Astrocyte of the spinal cord (primary cell): Measurements from ENCODE around the gene KLHDC7B.
A peak's percentile ranks its signal among the peaks of the same experiment; 100 is the strongest.

Source experiments
- DNase-seq: peaks from one replicate; pipeline ENCODE4 v3.0.0; 2011; ENCODE audit warnings: low read depth, low spot score
- H3K4me3 ChIP-seq: 2 replicates; pipeline ENCODE4 v1.5.1; 2011; ENCODE audit warnings: low read depth, mild to moderate bottlenecking, low read length, moderate library complexity
- in situ Hi-C: cut with HindIII; loops from 2 replicates; pipeline ENCODE4 v1.10.0; 2017; ENCODE audit warnings: low sequenced_read_pairs
- TF ChIP-seq, protein P1 (sequence below): IDR thresholded peaks from 2 replicates; pipeline ENCODE4 v1.5.1; 2012; ENCODE audit warnings: low read depth, mild to moderate bottlenecking, low read length, inconsistent platforms

Gene KLHDC7B

DNA sequence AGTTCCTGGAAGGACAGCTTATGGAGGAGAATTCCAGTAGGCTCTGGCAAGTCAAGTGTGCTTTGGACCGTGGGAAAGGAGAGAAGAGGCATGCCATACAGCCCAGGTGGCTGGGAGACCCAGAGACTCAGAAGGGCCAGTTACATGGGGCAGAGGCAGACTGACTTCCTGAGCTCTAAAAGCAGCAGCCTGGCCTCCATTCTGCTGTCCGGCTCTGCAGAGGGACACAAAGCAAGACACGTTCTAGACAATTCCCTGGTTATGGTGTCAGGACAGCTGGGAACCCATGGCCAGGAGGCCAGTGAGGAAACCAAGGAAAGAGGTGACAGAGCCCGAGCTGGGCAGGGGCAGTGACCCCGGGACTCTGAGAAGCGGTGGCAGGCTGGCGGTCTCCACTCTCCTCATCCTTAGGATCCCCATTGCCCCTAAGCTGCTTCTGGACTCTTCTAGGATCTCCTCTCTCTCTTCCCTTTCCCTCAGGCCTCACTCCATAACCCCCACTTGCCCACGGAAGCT is 29.8 kb downstream of the KLHDC7B start:
- in situ Hi-C loops: no loop called here
- TF ChIP-seq, protein P1, sequence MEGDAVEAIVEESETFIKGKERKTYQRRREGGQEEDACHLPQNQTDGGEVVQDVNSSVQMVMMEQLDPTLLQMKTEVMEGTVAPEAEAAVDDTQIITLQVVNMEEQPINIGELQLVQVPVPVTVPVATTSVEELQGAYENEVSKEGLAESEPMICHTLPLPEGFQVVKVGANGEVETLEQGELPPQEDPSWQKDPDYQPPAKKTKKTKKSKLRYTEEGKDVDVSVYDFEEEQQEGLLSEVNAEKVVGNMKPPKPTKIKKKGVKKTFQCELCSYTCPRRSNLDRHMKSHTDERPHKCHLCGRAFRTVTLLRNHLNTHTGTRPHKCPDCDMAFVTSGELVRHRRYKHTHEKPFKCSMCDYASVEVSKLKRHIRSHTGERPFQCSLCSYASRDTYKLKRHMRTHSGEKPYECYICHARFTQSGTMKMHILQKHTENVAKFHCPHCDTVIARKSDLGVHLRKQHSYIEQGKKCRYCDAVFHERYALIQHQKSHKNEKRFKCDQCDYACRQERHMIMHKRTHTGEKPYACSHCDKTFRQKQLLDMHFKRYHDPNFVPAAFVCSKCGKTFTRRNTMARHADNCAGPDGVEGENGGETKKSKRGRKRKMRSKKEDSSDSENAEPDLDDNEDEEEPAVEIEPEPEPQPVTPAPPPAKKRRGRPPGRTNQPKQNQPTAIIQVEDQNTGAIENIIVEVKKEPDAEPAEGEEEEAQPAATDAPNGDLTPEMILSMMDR: no peak
- no peak overlapping the region for H3K4me3 ChIP-seq
- no peak for DNase-seq

DNA sequence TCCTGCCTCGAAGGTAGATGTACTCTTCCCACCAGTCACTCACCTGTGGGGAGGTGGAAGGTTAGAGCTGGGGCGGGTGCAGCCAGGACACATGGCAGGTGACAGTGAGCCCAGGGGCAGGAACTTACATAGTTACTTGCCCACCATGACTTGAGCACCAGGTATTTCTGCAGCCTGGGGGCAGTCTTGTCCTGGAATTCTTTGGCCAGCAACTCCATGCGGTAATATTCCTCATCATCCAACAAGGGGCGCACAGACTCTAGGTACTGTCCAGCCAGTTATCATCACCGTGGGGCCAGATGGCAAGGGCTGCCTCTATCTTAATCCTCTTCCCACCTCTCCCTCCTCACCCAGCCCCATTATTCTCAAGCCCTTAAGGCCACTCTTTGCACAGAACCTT is 30.4 kb downstream of the KLHDC7B start:
- peak; percentile 17 for DNase-seq
- TF ChIP-seq, protein P1: peak; percentile 49
- in situ Hi-C loops: no loop called here
- no peak overlapping the region for H3K4me3 ChIP-seq

DNA sequence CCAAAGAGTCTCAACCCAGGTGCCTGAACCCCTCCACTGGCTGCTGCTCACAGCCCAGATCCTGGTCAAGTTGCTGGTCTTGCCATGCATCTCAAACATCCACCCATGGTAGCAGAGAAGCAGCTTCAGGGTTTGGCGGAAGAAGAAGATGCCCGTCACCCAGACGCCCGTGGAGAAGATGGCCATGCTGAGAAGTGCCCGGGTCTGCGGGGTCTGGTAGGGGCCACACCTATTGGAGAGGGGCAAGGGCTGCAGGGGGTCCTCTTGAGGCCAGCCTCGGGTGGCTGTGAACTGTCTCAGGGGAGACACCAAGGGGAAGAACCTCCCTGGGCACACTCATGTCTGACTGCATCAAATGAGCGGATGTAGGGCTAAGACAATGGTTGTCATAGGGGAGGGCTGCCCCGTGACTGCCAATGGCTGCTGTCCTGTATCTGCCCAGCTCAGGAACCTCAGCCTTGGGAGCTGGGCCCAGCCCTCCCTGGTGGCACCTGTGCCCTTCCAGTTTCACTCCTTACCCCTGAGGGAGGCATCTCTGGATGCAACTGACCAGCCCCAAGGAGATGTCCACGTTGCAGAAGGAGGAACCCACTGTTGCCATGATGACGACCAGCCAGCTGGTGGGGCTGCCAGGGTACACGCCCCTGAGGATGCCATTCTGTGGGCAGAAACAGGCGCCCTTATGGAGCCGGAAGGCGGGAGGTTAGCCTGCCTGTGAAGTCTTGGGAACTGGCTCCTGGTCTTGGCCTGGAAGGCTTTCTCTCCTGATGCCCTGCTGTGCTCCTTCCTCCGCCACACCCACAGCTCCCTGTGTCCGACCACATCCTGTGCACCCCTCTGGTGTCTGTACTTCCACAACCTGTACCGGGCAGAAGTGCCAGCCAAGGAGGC is 31.4 kb downstream of the KLHDC7B start:
- in situ Hi-C loops: no loop called here
- DNase-seq: no peak
- H3K4me3 ChIP-seq: no peak overlapping the region
- TF ChIP-seq, protein P1: no peak

DNA sequence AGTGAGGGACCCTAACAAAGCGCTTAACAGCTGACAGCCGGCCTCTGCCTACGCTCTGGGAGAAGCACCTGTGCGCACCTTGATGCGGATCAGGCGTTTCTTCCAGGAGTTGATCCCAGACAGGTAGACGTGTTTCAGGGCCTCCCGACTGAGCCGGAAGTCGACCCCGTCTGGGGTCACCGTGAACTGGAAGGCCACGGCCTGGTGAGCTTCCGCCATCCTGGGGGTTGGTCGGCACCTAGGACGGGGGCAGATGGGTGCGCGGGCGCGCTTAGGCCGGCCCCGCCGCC is 31.9 kb downstream of the KLHDC7B start:
- no peak overlapping the region for H3K4me3 ChIP-seq
- in situ Hi-C loops: no loop called here
- TF ChIP-seq, protein P1: no peak
- DNase-seq: no peak

DNA sequence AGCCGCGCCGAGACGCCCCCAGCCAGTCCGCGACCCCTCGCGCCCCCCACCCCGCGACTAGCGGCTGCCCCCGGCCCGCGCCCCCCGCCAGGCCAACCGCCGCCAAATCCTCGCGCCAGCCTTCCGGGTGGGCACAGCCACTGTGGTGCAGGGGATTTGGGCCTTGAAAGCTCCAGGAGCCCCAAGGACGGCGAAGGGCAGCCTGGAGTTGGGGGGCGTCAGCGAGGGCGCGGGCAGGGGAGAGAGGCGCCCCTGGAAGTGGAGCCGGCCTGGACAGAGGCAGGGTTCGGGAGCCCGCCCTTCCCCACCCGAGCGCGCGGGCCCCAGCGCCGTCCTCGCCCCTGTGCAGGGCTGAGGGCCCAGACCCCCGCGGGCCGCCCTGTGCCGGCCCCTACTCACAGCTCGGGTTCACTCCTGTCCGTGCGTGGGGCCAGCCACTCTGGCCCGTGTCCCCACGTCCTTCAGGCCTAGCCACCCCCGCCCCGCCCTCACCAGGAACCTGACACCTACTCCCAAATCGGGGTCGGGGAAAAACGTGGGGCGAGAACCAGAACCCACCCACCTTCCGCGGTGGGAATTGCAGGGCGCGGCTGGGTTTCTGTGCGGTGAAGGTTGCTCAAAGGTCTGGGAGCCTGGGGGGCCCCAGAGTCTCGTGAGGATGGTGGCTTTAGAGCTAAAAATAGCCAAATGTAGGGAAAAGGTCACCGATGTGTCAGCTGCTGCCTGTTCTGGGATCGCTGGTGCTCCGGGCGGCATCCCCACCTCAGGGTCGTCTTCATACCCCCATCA is 32.5 kb downstream of the KLHDC7B start, which contains the start of gene CPT1B:
CPT1B (minus strand) TSS at position 441 of the 789 bp plus-strand sequence. CDS start 512 bp downstream, outside the sequence.
- in situ Hi-C loops: no loop called here
- TF ChIP-seq, protein P1: no peak
- H3K4me3 ChIP-seq: no peak within 1 kb of the TSS
- no peak for DNase-seq

DNA sequence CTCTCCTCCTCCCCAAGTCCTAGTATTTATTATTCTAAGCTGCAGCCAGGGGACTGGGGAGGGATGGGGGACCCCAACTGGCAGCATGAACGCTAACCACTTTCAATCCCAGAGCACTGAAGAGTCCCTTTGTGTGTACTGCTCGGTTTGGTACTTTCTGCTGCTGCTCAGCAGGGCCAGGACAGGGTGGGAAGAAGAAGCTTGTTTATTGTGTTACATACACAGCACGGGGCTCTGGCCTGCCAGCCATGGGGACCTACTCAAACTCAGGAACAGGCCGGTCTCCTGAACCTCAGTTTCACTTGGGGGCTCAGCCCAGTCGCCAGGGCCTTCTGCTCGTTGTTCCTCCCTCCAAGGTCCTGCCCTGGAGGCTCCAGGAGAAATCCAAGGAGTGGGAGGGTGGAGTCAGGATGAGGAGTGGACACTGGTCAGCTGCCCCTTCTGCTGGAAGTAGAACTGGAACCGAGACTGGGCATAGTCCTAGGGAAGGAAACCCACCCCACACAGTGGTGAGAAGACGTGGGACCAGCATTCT is 33.1 kb downstream of the KLHDC7B start:
- TF ChIP-seq, protein P1: no peak
- H3K4me3 ChIP-seq: no peak overlapping the region
- in situ Hi-C loops: no loop called here
- DNase-seq: no peak
